Measurements from ENCODE around the gene NBPF20.
"Not testable (repeated sequence)": the region's sequence is repeated elsewhere in the genome, so short reads cannot be mapped to it uniquely, and the experiment has no call there.

The NBPF20 gene, protein sequence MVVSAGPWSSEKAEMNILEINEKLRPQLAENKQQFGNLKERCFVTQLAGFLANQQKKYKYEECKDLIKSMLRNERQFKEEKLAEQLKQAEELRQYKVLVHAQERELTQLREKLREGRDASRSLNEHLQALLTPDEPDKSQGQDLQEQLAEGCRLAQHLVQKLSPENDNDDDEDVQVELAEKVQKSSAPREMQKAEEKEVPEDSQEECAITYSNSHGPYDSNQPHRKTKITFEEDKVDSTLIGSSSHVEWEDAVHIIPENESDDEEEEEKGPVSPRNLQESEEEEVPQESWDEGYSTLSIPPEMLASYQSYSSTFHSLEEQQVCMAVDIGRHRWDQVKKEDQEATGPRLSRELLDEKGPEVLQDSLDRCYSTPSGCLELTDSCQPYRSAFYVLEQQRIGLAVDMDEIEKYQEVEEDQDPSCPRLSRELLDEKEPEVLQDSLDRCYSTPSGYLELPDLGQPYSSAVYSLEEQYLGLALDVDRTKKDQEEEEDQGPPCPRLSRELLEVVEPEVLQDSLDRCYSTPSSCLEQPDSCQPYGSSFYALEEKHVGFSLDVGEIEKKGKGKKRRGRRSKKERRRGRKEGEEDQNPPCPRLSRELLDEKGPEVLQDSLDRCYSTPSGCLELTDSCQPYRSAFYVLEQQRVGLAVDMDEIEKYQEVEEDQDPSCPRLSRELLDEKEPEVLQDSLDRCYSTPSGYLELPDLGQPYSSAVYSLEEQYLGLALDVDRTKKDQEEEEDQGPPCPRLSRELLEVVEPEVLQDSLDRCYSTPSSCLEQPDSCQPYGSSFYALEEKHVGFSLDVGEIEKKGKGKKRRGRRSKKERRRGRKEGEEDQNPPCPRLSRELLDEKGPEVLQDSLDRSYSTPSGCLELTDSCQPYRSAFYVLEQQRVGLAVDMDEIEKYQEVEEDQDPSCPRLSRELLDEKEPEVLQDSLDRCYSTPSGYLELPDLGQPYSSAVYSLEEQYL (N-terminal part only)

GRCh38 chr1:145425436-145426029, at the start of gene NBPF20:
NBPF20 (minus strand) TSS chr1:145425603; CDS start chr1:145405272, 20,331 bp downstream.
- DNase-seq (ENCODE audit: low read depth): peak; percentile 60

- not testable (repeated sequence) for DNase-seq (ENCODE audit: low read depth)
Measured at GRCh38 chr1:145474837-145475368, 49.5 kb upstream of the NBPF20 start.

GRCh38 chr1:145472731-145473130, 47.3 kb upstream of the NBPF20 start:
- DNase-seq (ENCODE audit: low read depth): not testable (repeated sequence)

DNA sequence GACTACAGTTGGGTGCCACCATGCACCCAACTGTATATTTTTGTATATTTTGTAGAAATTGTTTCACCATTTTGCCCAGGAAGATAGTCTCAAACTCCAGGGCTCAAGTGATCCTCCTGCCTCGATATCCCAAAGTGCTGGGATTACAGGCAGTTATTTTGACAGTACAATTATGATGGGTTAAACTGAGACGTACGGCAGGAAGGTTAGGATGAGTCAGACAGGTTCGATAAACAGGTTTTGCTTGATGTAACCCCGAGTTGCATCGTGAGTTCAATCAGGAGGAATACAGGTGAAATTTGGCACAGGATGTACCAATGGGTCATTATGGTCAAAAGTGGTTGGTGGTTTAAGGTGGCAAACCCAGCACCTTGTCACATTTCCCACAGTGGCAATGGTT, 46.0 kb upstream of the NBPF20 start:
- DNase-seq (ENCODE audit: low read depth): not testable (repeated sequence)

DNA sequence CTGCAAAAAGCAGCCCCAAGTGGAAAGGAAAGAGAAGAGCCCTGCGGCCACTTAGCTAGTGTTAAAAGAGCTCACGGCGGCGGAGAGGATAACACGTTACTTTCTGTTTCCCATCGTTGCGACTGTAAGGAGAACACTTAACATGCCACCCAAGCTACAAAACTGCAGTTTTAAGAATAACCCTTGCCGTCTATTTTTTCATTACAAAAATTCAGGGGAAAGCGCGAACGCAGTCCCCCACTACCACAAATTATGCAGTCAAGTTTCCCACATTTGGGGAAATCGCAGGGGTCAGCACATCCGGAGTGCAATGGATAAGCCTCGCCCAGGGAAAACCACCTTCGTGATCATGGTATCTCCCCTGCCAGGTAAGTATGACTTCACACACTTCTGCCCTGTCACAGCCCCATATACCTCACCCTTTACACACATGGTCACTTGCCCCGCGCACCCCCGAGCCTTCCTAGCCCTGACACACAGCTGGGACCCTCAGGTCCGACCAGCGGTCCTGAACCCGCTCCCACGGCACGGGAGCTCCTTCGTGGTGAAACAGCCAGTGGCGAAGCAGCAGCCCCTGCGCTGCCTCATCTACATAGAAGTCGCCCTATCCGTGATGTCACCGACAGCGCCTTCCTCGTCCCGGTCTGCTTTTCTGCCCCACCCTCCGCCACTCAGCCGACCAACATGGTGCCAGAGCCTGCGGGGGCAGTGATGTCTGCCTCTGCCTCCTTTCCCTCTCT, 40.2 kb upstream of the NBPF20 start:
- DNase-seq (ENCODE audit: low read depth): peak; percentile 61

DNA sequence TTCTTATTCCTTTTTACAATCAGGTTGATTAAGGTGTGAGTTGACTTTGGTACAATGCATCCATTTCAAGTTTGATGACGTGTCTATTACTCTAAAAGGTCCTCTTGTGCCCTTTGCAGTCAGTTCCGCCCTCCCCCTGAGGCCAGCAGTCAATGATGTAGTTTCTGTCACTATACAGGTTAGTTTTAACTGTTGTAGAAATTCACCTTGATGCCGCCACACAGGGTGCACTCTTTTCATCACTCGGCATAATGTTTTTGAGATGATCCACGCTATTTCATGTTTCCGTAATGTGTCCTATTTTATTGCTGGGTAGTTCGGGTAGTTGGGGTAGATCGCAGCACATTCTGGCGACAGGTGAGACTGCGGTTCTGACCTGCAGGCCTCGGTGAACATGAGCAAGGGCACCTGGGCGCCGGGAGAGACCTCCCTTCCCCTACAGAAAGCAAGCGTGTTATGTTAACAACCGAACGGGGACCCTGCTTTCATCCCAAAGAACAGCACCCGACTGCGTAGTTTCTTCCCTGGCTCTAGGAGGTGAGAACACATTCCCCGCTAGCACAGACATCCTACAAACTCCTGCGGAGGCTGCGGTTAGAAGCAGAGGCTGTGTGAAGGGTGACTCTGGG, 39.4 kb upstream of the NBPF20 start:
- DNase-seq (ENCODE audit: low read depth): not testable (repeated sequence)

GRCh38 chr1:145464017-145464416, 38.6 kb upstream of the NBPF20 start:
- DNase-seq (ENCODE audit: low read depth): not testable (repeated sequence)

GRCh38 chr1:145460684-145461083, 35.3 kb upstream of the NBPF20 start:
- not testable (repeated sequence) for DNase-seq (ENCODE audit: low read depth)

DNA sequence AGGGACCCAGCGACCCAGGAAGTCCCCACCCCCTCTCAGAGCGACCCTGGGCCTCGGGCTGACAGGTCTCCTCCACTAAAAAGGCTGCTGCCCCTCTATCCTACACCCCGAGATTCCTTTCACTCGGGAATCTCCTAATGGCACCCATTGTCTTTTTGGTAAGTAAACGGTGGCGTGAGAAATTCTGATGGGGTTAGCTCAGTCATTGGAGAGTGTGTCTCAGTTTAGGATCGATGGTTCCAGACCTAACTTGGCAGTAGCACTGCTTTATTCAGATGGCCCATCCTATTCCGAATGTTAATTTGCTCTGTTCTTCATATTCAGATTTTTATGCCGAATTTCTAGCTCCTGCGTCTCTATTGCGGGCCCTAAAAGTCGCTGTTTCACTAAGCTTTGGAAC, 34.6 kb upstream of the NBPF20 start:
- not testable (repeated sequence) for DNase-seq (ENCODE audit: low read depth)

DNA sequence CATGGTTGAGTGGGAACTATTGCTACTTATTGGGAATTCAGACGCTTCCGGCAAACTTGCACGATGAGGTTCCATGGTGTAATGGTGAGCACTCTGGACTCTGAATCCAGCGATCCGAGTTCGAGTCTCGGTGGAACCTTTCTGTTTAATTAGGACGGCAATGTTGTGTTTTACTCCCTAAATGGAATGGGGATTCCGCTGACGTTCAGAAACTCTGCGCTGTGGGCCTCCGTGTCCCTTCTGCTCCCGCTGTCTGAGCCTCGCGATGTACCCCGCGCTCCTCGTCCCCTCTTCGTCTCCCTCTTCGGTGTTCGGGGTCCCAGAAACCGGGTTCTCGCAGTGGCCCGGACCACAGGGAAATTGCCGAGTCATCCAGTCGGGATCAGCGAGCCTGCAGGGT, 34.2 kb upstream of the NBPF20 start:
- DNase-seq (ENCODE audit: low read depth): not testable (repeated sequence)

DNA sequence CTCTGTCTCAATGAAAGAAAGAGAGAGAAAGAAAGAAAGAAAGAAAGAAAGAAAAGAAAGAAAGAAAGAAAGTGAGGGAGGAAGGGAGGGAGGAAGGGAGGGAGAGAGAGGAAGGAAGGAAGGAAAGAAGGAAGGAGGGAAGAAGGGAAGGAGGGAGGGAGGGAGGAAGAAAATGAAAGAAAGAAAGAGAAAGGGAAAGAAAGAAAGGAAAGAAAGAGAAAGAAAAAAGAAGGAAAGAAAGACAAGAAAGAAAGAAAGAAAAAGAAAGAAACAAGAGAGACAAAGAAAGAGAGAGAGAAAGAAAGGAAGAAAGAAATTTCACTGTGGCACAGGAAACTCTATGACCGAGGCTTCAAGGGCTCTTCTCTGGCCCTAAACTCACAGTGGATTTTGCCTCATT, 33.7 kb upstream of the NBPF20 start:
- not testable (repeated sequence) for DNase-seq (ENCODE audit: low read depth)

DNA sequence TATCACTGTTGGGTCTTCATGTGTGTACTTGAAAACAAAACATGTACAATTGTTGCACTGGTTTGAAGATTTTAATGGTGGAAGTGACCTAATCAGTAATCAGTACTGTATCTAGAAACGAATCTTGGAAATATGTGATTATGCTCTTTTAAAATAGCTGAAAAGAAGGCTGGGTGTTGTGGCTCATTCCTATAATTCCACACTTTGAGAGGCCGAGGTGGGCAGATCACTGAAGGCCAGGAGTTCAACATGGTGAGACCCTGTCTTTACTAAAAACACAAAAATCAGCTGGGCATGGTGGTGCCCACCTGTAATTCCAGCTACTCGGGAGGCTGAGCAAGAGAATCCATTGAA, 29.4 kb upstream of the NBPF20 start:
- DNase-seq (ENCODE audit: low read depth): not testable (repeated sequence)

DNA sequence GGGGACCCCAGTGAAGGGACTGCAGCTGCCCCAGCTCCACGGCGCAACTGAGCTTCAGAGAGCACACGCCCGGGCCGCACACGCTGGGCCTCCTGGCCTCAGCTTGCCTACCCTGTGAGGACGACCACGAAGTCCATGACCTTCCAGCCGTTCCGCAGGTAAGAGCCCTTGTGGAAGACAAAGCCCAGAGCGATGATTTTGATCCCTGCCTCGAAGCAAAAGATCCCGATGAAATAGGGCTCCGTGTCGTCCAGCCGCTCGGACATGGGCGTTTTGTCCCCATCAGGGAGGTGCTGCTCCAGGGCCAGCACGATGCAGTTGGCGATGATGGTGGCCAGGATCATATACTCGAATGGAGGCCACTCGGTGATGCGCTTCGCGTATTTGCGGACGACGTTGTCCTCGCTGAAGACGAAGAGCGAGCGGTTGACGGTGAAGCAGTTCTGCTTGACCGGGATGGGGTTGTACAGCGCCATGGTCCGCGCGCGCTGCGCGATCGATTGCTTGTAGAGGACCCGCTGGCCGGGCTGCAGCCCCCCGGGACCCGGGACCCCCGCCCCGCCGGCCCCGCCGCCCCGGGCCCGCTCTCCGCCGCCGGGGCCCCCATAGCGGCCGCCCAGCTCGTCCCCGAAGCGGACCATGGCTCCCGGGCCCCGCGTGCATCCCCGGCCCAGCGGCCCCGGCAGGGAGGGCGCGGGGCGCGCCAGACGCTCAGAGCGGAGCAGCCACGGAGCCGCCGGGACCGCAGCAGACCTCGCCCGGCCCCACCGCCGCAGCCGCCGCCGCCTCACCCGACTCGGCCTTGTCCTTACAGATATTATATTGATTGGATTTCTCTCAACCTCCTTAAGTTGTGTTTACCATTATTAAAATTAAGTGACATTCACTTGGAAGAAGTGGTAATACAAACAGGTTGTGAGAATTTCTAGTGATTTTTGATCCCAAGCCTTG, 28.7 kb upstream of the NBPF20 start:
- not testable (repeated sequence) for DNase-seq (ENCODE audit: low read depth)

GRCh38 chr1:145452506-145452905, 27.1 kb upstream of the NBPF20 start:
- DNase-seq (ENCODE audit: low read depth): not testable (repeated sequence)

DNA sequence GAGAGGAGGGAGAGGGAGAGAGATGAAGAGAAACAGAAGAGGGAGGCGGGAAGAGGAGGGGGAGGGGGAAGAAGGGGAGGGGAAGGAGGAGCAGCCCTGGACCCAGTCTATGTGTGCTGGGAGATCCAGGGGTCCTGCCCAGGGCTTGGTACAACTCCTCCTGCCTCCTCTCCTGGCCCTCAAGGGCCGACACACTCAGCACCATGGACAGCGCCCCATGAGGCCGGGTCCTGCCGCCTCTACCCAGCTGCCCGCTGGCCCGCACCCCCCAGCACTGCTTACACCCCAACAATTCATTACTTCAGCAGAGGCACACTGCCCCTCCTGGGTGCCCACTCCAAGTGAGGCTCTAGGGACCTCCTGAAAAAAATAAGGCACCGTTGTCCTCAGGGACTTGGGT, 26.5 kb upstream of the NBPF20 start:
- not testable (repeated sequence) for DNase-seq (ENCODE audit: low read depth)

- not testable (repeated sequence) for DNase-seq (ENCODE audit: low read depth)
Measured at GRCh38 chr1:145445219-145445618, 19.8 kb upstream of the NBPF20 start.

DNA sequence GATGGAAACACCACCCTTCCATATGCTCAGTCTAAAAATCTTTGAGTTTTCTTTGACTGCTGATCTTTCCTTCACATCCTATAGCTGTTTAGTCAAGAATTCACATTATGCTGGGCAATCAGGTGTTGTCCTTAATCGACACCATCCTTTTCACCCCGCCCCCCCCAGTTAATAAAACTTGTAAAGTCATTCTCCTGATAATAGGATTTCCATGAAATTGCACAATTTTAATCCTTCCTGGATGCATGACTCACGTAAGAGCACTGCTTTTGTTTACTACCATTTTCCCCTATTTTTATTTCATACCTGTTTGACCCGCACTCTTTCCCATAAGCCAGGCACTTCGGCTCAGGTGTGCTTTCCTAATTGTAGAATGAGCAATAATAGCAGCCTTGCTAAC, 16.9 kb upstream of the NBPF20 start:
- not testable (repeated sequence) for DNase-seq (ENCODE audit: low read depth)

GRCh38 chr1:145431363-145432256, 6.2 kb upstream of the NBPF20 start:
- not testable (repeated sequence) for DNase-seq (ENCODE audit: low read depth)

GRCh38 chr1:145430830-145431229, 5.4 kb upstream of the NBPF20 start:
- not testable (repeated sequence) for DNase-seq (ENCODE audit: low read depth)

Measured in T-helper 22 cell (primary cell).